ENCODE data around the gene EFCAB13.

GRCh38 chr17:47301831-47302230, 21.9 kb upstream of the EFCAB13 start:
- TF ChIP-seq, protein P1, sequence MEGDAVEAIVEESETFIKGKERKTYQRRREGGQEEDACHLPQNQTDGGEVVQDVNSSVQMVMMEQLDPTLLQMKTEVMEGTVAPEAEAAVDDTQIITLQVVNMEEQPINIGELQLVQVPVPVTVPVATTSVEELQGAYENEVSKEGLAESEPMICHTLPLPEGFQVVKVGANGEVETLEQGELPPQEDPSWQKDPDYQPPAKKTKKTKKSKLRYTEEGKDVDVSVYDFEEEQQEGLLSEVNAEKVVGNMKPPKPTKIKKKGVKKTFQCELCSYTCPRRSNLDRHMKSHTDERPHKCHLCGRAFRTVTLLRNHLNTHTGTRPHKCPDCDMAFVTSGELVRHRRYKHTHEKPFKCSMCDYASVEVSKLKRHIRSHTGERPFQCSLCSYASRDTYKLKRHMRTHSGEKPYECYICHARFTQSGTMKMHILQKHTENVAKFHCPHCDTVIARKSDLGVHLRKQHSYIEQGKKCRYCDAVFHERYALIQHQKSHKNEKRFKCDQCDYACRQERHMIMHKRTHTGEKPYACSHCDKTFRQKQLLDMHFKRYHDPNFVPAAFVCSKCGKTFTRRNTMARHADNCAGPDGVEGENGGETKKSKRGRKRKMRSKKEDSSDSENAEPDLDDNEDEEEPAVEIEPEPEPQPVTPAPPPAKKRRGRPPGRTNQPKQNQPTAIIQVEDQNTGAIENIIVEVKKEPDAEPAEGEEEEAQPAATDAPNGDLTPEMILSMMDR (conservative IDR thresholded peaks at IDR 0.05; ENCODE audit: low read depth, low read length) = no peak
- TF ChIP-seq EZH2 (IDR thresholded peaks at IDR 0.05; ENCODE audit: low read length, unreplicated experiment) (no peak), EZH2phosphoT487 (IDR thresholded peaks at IDR 0.05; ENCODE audit: borderline replicate concordance, low read length) (no peak)
